PC-3 (cell line): Measurements from ENCODE around the gene SSRP1.

Source experiments
- EZH2 ChIP-seq: fragments of 300-600 bp; sonication (generic); IDR thresholded peaks from one replicate; pipeline ENCODE4 v1.6.1; 2017; ENCODE audit warnings: antibody characterized with exemption, mild to moderate bottlenecking, low read length; ENCODE audit not compliant: unreplicated experiment
- EZH2phosphoT487 ChIP-seq: fragments of 300-600 bp; sonication (generic); IDR thresholded peaks from 2 replicates; pipeline ENCODE4 v1.6.1; 2018; ENCODE audit warnings: mild to moderate bottlenecking, antibody characterized with exemption, low read length, borderline replicate concordance
- TF ChIP-seq, protein P1 (sequence below): fragments of 300-600 bp; sonication (generic); conservative IDR thresholded peaks from 2 replicates; pipeline ENCODE4 v1.5.1; 2017; ENCODE audit warnings: antibody characterized with exemption, low read depth, mild to moderate bottlenecking, low read length

DNA sequence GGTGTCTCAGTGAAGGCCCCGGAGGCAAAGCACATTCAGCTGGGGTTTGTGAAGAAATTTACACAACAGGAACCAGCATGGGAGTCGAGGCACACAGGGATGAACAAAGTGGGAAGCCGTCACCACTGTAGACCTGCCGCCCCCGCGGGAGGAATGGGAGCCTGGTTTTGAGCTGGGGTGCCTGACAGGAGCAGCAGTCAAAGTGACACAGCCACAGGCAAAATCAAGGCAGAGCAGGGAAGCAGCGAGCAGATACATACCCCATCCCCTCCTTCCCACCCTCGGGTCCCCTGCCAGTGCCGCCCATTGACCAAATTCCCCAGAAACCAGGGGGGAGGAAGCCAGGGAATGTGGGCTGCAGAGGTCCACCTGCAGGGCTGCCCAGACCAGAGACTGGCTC, 23.3 kb upstream of the SSRP1 start:
- TF ChIP-seq, protein P1, sequence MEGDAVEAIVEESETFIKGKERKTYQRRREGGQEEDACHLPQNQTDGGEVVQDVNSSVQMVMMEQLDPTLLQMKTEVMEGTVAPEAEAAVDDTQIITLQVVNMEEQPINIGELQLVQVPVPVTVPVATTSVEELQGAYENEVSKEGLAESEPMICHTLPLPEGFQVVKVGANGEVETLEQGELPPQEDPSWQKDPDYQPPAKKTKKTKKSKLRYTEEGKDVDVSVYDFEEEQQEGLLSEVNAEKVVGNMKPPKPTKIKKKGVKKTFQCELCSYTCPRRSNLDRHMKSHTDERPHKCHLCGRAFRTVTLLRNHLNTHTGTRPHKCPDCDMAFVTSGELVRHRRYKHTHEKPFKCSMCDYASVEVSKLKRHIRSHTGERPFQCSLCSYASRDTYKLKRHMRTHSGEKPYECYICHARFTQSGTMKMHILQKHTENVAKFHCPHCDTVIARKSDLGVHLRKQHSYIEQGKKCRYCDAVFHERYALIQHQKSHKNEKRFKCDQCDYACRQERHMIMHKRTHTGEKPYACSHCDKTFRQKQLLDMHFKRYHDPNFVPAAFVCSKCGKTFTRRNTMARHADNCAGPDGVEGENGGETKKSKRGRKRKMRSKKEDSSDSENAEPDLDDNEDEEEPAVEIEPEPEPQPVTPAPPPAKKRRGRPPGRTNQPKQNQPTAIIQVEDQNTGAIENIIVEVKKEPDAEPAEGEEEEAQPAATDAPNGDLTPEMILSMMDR = no peak
- TF ChIP-seq EZH2 (no peak), EZH2phosphoT487 (no peak)
